ENCODE data around the gene CCL4L2.
"Not testable (repeated sequence)": the region's sequence is repeated elsewhere in the genome, so short reads cannot be mapped to it uniquely, and the experiment has no call there.

The CCL4L2 gene

DNA sequence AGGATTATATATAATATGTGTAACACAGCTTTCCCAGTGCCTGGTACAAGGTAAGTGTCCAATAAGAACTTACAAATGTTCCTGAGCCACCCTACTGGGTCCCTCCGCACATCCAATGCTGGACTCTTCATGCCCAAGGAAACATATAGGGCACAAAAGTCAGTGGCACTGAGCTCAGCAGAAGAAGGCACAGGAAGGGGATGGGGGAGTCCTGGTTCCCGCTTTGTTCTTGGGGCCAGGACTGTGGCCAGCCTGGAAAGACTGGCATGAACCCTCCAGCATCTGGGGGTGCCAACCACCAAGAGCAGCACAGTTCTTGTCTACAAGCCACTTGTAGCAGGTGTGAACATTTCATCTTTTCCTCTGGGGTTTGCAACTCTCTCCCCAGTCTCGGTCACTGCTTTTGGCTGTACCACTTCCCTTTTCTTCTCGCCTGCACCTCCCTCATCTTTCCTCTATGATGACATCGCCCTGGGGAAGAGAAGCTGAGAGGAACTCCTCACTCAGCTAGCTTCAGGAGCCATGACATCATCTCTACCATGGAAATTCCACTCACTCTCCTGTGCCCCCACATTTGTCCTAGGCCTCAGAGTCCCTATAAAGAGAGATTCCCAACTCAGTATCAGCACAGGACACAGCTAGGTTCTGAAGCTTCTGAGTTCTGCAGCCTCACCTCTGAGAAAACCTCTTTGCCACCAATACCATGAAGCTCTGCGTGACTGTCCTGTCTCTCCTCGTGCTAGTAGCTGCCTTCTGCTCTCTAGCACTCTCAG, at the start of gene CCL4L2:
CCL4L2 (plus strand) TSS at position 625 of the 773 bp plus-strand sequence.
- DNase-seq = not testable (repeated sequence)

DNA sequence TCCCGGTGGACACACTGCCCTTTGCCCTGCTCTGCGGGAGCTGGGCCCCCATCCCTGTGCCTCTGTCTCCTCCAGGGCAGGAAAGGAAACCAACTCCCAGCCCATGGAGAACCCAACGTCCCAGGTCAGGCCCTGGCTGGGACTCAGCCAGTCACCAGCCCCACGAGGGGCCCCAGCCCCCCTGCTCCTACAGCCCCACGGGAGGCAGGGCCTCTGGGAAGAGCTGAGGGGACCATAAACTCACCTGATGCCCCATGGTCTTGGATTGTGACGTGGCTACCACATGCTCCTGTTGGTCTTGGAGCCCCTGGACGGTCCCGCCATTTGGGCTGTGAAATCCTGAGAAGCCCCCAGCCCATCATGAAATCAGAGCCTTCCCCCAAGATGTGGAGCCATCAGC, 42.0 kb upstream of the CCL4L2 start:
- not testable (repeated sequence) for DNase-seq

DNA sequence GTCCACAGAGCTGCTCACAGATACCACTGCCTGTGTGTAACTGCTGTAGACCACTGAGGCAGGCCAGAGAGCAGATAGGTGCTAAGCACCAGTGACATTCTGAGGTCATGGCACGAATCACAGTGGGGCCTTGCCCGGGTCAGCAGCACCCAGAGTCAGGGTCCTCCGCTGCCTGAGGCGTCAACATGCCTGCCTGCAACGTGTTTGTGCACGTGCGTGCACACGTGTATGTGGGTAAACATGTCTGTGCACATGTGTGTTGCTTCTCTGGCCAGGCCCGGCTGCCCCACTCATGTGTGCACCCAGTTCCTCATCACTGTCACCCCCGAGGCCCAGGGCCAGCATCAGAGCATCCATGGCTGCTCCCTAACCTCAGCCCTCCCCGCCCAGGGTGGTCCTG, 34.3 kb upstream of the CCL4L2 start, which contains the start of gene TBC1D3B:
TBC1D3B (minus strand) TSS at position 101 of the 400 bp plus-strand sequence. CDS start 1,586 bp downstream, outside the sequence.
- DNase-seq = not testable (repeated sequence)

DNA sequence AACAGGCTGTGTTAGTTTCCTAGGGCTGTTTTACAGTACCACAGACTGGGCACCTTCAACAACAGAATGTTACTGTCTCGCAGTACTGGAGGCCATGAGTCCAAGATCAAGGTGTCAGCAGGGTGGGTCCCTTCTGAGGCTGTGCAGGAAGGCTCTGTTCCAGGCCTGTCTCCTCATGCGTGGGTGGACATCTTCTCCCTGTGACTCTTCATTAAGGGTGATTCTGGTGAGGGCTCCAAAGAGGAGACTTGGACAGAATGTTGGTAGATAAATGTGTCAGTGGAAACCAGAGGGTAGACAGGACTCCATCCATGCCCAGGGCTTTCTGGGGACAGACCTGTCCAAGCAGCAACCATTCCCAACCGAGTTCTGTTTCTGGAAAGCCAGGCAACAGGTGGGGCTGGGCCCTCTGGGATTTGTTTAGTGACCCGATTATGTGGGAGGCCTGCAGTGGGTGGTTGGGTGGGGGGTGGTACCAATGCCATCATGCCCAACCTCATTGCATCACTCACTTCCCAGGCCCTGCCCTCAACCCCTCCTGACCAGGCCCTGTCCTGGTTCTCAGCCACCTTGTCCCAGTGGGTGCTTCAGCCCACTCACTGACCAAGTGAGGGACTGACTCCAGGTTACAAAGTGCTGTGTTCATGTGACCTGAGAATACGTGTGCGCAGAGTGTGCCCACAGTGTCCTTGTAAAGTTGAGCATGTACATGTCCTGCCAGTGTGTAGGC, 29.3 kb upstream of the CCL4L2 start:
- not testable (repeated sequence) for DNase-seq

GRCh38 chr17:36182176-36183000, 28.5 kb upstream of the CCL4L2 start:
- DNase-seq = no peak

- no peak for DNase-seq
Observed at GRCh38 chr17:36183001-36183971, 27.6 kb upstream of the CCL4L2 start.

GRCh38 chr17:36184023-36184765, 26.7 kb upstream of the CCL4L2 start:
- DNase-seq = no peak

GRCh38 chr17:36185416-36185815, 25.4 kb upstream of the CCL4L2 start:
- no peak for DNase-seq

GRCh38 chr17:36186810-36187763, 23.8 kb upstream of the CCL4L2 start:
- DNase-seq = not testable (repeated sequence)

GRCh38 chr17:36187943-36188665, 22.8 kb upstream of the CCL4L2 start:
- DNase-seq = not testable (repeated sequence)

DNA sequence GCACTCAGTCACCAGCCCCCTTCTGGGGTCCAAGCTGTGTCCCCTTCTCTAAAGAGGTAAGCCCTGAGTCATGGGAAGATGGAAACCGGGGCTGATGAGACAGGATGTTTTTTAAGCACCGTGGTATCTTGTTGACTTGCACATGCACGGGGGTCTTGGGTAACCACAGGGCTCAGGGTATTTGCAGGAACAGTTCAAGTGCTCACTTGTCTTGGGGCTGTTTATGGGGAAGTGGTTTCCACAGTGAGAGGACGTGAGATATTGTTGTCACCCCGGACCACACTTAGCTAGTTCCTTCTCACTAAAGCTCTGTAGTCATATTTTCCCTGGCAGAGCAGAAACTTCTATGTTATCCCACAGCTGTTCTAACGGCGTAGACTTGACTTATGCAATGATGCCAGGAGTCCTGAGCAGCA, 22.0 kb upstream of the CCL4L2 start:
- DNase-seq = no peak

DNA sequence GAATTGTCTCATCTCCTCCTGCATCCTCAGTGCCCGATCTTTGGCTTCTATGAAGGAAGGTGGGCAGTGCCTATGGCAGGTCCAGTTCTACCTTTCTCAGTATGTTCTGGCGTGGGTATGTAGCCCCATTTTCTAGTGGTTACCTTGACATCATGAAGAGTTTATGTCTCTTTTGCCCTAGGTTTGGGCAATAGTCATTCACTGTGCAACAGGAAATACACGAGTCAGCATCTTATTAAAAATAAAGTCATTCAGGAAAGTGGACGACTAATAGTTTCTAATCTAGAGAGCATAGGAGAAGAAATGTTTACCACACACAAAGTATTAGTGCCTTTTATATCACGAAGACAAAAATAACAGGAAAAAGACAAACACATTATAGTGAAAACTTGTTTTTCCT, 20.9 kb upstream of the CCL4L2 start:
- DNase-seq = not testable (repeated sequence)

- not testable (repeated sequence) for DNase-seq
Observed at GRCh38 chr17:36190549-36191330, 20.1 kb upstream of the CCL4L2 start.

DNA sequence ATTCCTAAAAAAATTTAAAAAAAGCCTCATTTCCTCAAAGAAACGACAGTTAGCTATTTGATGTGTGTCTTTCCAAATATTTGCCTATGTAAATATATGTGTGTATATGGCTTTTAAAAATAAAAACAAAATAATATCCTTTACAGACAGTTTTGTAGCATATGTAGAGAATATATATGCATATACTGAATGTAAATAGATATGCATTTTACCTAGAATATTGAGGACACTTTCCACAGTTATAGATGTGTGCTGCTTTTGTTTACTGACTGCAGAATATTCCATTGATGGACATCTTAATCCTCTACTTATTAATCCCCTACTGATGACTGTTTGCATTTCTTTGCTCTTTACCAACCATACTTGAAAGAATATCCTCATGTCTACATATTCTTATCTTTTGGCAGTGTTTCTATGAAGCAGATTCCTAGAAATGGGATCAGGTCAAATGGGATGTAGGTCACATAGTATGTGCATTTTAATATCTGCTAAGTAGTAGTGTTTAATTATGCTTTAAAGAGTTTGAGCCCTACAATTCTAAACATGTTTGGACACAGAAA, 17.6 kb upstream of the CCL4L2 start:
- no peak for DNase-seq

DNA sequence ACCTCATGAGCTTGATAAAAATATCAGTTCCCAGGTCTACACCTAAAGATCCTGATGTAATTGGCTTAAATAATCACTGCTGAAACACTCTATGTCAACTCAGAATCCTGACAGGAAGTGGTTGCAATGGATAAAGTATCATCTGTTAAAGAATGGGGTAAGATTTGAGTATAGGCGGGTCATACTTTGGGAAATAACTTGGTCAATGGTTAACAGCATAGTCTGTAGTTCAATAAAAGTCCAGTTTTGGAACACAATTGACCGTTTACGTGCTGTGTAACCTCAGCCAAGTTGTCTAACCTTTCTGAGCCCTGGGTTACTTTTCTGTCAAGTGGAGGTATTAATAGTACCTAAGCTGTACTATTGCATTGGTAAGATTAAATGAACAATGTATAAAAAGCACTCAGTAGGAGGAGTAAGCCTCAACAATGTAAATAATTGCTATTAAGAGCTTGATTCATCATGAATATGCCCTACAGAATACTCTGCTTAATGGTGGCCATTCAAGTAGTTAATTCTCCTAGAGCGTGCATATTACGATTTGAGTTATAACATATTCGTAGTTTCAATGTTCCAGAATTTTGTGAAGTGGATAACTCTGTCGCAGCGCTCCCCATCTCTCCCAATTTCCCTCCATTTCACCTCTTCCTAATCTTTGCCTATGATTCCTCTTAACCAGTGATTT, 16.6 kb upstream of the CCL4L2 start:
- not testable (repeated sequence) for DNase-seq

GRCh38 chr17:36194832-36195433, 15.9 kb upstream of the CCL4L2 start:
- DNase-seq = not testable (repeated sequence)
